ENCODE results near the gene B4GALNT1. TPM values are rescaled to one million over a fixed set of nuclear protein-coding genes. Genes with fewer than 3 reads are reported as not detected.

Gene B4GALNT1
- total and polyA plus RNA-seq, 9 of the 15 experiments (the other 6 are each of a cell fraction or from before 2014, with no cell fraction given) = 1.0 to 32.2 (median 9.8) TPM

GRCh38 chr12:57621497-57622292, 11.3 kb downstream of the B4GALNT1 start (continued):
- no peak for TF ChIP-seq HMG20B (CRISPR knock-in tag; IDR thresholded peaks at IDR 0.05)
- no peak for TF ChIP-seq SMAD1 (IDR thresholded peaks at IDR 0.05; ENCODE audit: low read depth, low read length, partially characterized antibody)
- no peak for TF ChIP-seq FOXA1 (IDR thresholded peaks at IDR 0.05; ENCODE audit: borderline replicate concordance)
- TF ChIP-seq SUPT5H (IDR thresholded peaks at IDR 0.05) = no peak
- no peak; the same call in 1 of the 2 replicates for TF ChIP-seq RREB1 (CRISPR knock-in tag; IDR thresholded peaks at IDR 0.05)
- no peak for TF ChIP-seq HSF4 (CRISPR knock-in tag; IDR thresholded peaks at IDR 0.05; ENCODE audit: borderline replicate concordance)
- no peak for TF ChIP-seq TAF7 (tag; IDR thresholded peaks at IDR 0.05)
- TF ChIP-seq ZNF175 (CRISPR knock-in tag; IDR thresholded peaks at IDR 0.05; ENCODE audit: low read depth) = no peak
- peak; percentile 2; the same call in 1 of the 2 replicates for TF ChIP-seq ZBTB33 (CRISPR knock-in tag; IDR thresholded peaks at IDR 0.05)
- no peak for TF ChIP-seq ZNF695 (CRISPR knock-in tag; IDR thresholded peaks at IDR 0.05)
- no peak for TF ChIP-seq SLC30A9 (CRISPR knock-in tag; IDR thresholded peaks at IDR 0.05)
- no peak for TF ChIP-seq POLR3A (IDR thresholded peaks at IDR 0.05; ENCODE audit: borderline replicate concordance, extremely low read depth, insufficient read depth, insufficient read length)
- no peak for TF ChIP-seq HIVEP1 (CRISPR knock-in tag; IDR thresholded peaks at IDR 0.05)
- no peak for TF ChIP-seq TFAM (CRISPR knock-in tag; conservative IDR thresholded peaks at IDR 0.05)
- no peak for TF ChIP-seq FUS (optimal IDR thresholded peaks at IDR 0.05; ENCODE audit: low read depth, low read length)
- no peak for TF ChIP-seq MTA2 (IDR thresholded peaks at IDR 0.05; ENCODE audit: low read depth)
- no peak for TF ChIP-seq RFX7 (CRISPR knock-in tag; IDR thresholded peaks at IDR 0.05)
- peak; percentile 48; the same call in 1 of the 2 replicates for TF ChIP-seq E2F1 (CRISPR knock-in tag; IDR thresholded peaks at IDR 0.05)
- TF ChIP-seq FOSL1 (tag; conservative IDR thresholded peaks at IDR 0.05) = no peak
